ENCODE data around the gene JAZF1. TPM values are rescaled to one million over a fixed set of nuclear protein-coding genes. Genes with fewer than 3 reads are reported as not detected.

Gene JAZF1
- total and polyA plus RNA-seq, 2 experiments from 2014 or later, result 13.8 to 19.6 TPM

- DNase-seq, result no peak
- TF ChIP-seq EZH2phosphoT487 (IDR thresholded peaks at IDR 0.05; ENCODE audit: insufficient read depth, low read depth), result no peak
- no peaks in the 10 kb centered on the region for H3K9me2 ChIP-seq (ENCODE audit: insufficient read depth)
- no peaks in the 10 kb centered on the region for H3K79me2 ChIP-seq (ENCODE audit: insufficient read depth)
- no peaks in the 10 kb centered on the region for H3F3A ChIP-seq (ENCODE audit: insufficient read depth)
- in situ Hi-C loops (cut with MboI), result no loop called here
- no peak overlapping the region for H3K27ac ChIP-seq
- no peaks in the 10 kb centered on the region for H3K27me3 ChIP-seq (replicated peaks; ENCODE audit: insufficient read depth)
- no peak overlapping the region for H2AFZ ChIP-seq
- 75 to 80% methylated on average over 2 of the region's 2 CpGs for WGBS, 2 experiments (ENCODE audit: low coverage in 1 of 2, low lambda C conversion rate in 2 of 2, missing lambda C conversion rate in 2 of 2)
- H3K4me2 ChIP-seq (ENCODE audit: unreplicated experiment), result no peak overlapping the region
- H3K9ac ChIP-seq, result no peak overlapping the region
- no peaks in the 10 kb centered on the region for H3K9me3 ChIP-seq (ENCODE audit: low read depth)
- peaks cover 25% of the 10 kb centered on the region; the same call in 1 of the 2 replicates for H3K36me3 ChIP-seq (ENCODE audit: low read depth)
- H3K4me1 ChIP-seq (ENCODE audit: insufficient read depth), result no peaks in the 10 kb centered on the region
- H3K4me3 ChIP-seq, result no peak overlapping the region
- H4K20me1 ChIP-seq (ENCODE audit: insufficient read depth), result no peaks in the 10 kb centered on the region
Observed at GRCh38 chr7:27822245-27822644, 358.4 kb downstream of the JAZF1 start.

- Histone ChIP-seq H3K36me3 (ENCODE audit: low read depth) (peaks cover 19% of the 10 kb centered on the region), H2AFZ (no peak overlapping the region)
Observed at GRCh38 chr7:27812706-27813105, 367.9 kb downstream of the JAZF1 start.

GRCh38 chr7:27810186-27810585 lies 370.4 kb downstream of the JAZF1 start:
- Histone ChIP-seq H3K9ac (no peak overlapping the region), H3K79me2 (ENCODE audit: insufficient read depth) (peaks cover 57% of the 10 kb centered on the region), H3K27me3 (replicated peaks; ENCODE audit: insufficient read depth) (no peaks in the 10 kb centered on the region), H2AFZ (no peak overlapping the region), H3K4me1 (ENCODE audit: insufficient read depth) (peaks cover 20% of the 10 kb centered on the region), H3K36me3 (ENCODE audit: low read depth) (no peaks in the 10 kb centered on the region; the same call in 1 of the 2 replicates), H3F3A (ENCODE audit: insufficient read depth) (peaks cover 11% of the 10 kb centered on the region; the same call in 1 of the 2 replicates), H3K27ac (no peak overlapping the region), H3K4me3 (no peak overlapping the region), H3K9me3 (ENCODE audit: low read depth) (no peaks in the 10 kb centered on the region), H4K20me1 (ENCODE audit: insufficient read depth) (no peaks in the 10 kb centered on the region), H3K9me2 (ENCODE audit: insufficient read depth) (no peaks in the 10 kb centered on the region), H3K4me2 (ENCODE audit: unreplicated experiment) (no peak overlapping the region)
- in situ Hi-C loops (cut with MboI), result no loop called here
- no peak for DNase-seq
- TF ChIP-seq EZH2phosphoT487 (IDR thresholded peaks at IDR 0.05; ENCODE audit: insufficient read depth, low read depth) (no peak), EZH2 (IDR thresholded peaks at IDR 0.05; ENCODE audit: insufficient read depth, poor library complexity, severe bottlenecking) (no peak)
- 89 to 90% methylated on average over 4 of the region's 4 CpGs for WGBS, 2 experiments (ENCODE audit: low coverage in 1 of 2, low lambda C conversion rate in 2 of 2, missing lambda C conversion rate in 2 of 2)

More at GRCh38 chr7:27812706-27813105, 367.9 kb downstream of the JAZF1 start:
- Histone ChIP-seq H3K27ac (no peak overlapping the region), H3K4me2 (ENCODE audit: unreplicated experiment) (no peak overlapping the region), H3F3A (ENCODE audit: insufficient read depth) (peaks cover 8% of the 10 kb centered on the region; the same call in 1 of the 2 replicates), H3K4me3 (no peak overlapping the region), H3K9ac (no peak overlapping the region), H3K27me3 (replicated peaks; ENCODE audit: insufficient read depth) (no peaks in the 10 kb centered on the region), H3K9me2 (ENCODE audit: insufficient read depth) (no peaks in the 10 kb centered on the region), H4K20me1 (ENCODE audit: insufficient read depth) (no peaks in the 10 kb centered on the region), H3K9me3 (ENCODE audit: low read depth) (no peaks in the 10 kb centered on the region), H3K79me2 (ENCODE audit: insufficient read depth) (peaks cover 43% of the 10 kb centered on the region), H3K4me1 (ENCODE audit: insufficient read depth) (peaks cover 19% of the 10 kb centered on the region)
- DNase-seq, result no peak
- TF ChIP-seq EZH2phosphoT487 (IDR thresholded peaks at IDR 0.05; ENCODE audit: insufficient read depth, low read depth) (no peak), EZH2 (IDR thresholded peaks at IDR 0.05; ENCODE audit: insufficient read depth, poor library complexity, severe bottlenecking) (no peak)
- in situ Hi-C loops (cut with MboI), result no loop called here
- WGBS, 2 experiments (ENCODE audit: low coverage in 1 of 2, low lambda C conversion rate in 2 of 2, missing lambda C conversion rate in 2 of 2), result 98 to 100% methylated on average over 2 of the region's 2 CpGs

GRCh38 chr7:27808626-27809025 lies 372.0 kb downstream of the JAZF1 start:
- H2AFZ ChIP-seq, result no peak overlapping the region; the same call in 1 of the 2 replicates
- H3K27ac ChIP-seq, result peak overlapping the region; percentile 76
- H3K36me3 ChIP-seq (ENCODE audit: low read depth), result no peaks in the 10 kb centered on the region; the same call in 1 of the 2 replicates
- no peaks in the 10 kb centered on the region for H3K9me3 ChIP-seq (ENCODE audit: low read depth)
- DNase-seq, result peak; percentile 86
- H3K4me1 ChIP-seq (ENCODE audit: insufficient read depth), result peaks cover 20% of the 10 kb centered on the region
- H3F3A ChIP-seq (ENCODE audit: insufficient read depth), result peaks cover 11% of the 10 kb centered on the region; the same call in 1 of the 2 replicates
- in situ Hi-C loops (cut with MboI), result no loop called here
- H4K20me1 ChIP-seq (ENCODE audit: insufficient read depth), result no peaks in the 10 kb centered on the region
- no peaks in the 10 kb centered on the region for H3K9me2 ChIP-seq (ENCODE audit: insufficient read depth)
- TF ChIP-seq EZH2 (IDR thresholded peaks at IDR 0.05; ENCODE audit: insufficient read depth, poor library complexity, severe bottlenecking), result no peak
- no peak for TF ChIP-seq EZH2phosphoT487 (IDR thresholded peaks at IDR 0.05; ENCODE audit: insufficient read depth, low read depth)
- 31 to 36% methylated on average over 2 of the region's 2 CpGs for WGBS, 2 experiments (ENCODE audit: low coverage in 1 of 2, low lambda C conversion rate in 2 of 2, missing lambda C conversion rate in 2 of 2)
- H3K9ac ChIP-seq, result peak overlapping the region; percentile 46
- peak overlapping the region; percentile 64 for H3K4me2 ChIP-seq (ENCODE audit: unreplicated experiment)
- H3K4me3 ChIP-seq, result peak overlapping the region; percentile 39; the same call in 1 of the 2 replicates
- H3K79me2 ChIP-seq (ENCODE audit: insufficient read depth), result peaks cover 52% of the 10 kb centered on the region
- H3K27me3 ChIP-seq (replicated peaks; ENCODE audit: insufficient read depth), result no peaks in the 10 kb centered on the region

All from GM23248 (cell line).